Gastrocnemius medialis (tissue), 4 donors: ENCODE results near the gene RGCC.

Experiments used
- CTCF ChIP-seq, 5 experiments: fragments of 450-650 bp in 3 of 5; fragments of 200-600 bp in 2 of 5; sonication (generic) in 2 of 5; IDR thresholded peaks in 4 of 5; conservative IDR thresholded peaks in 1 of 5; 1 replicate in 4 of 5; 2 replicates in 1 of 5; pipeline ENCODE4 v1.5.1; 2016 to 2019; ENCODE audit warnings: antibody characterized with exemption in 5 of 5, mild to moderate bottlenecking in 3 of 5, moderate library complexity in 3 of 5
- POLR2A ChIP-seq, 2 donors: fragments of 450-650 bp; IDR thresholded peaks; one replicate each; pipeline ENCODE4 v1.6.1; 2017; ENCODE audit warnings: antibody characterized with exemption in 2 of 2, mild to moderate bottlenecking in 2 of 2, moderate library complexity in 2 of 2

GRCh38 chr13:41459432-41460073, 2.2 kb downstream of the RGCC start:
- TF ChIP-seq CTCF (IDR thresholded peaks at IDR 0.05 in 4 of 5, conservative IDR thresholded peaks at IDR 0.05 in 1 of 5) (no peak), POLR2A (IDR thresholded peaks at IDR 0.05) (no peak)
